HUES48 (cell line): ENCODE data around the gene FES.

Experiments
- H3K27ac ChIP-seq: one replicate; pipeline ENCODE4 v1.7.0; 2013; ENCODE audit warnings: low read depth, low read length, inconsistent platforms
- H3K27me3 ChIP-seq: 2 replicates; pipeline ENCODE4 v1.6.1; 2013; ENCODE audit warnings: mild to moderate bottlenecking, low read length; ENCODE audit not compliant: control insufficient read depth, insufficient read depth
- H3K36me3 ChIP-seq: 2 replicates; pipeline ENCODE4 v1.6.1; 2013; ENCODE audit warnings: low read length; ENCODE audit not compliant: control insufficient read depth, insufficient read depth
- H3K4me1 ChIP-seq: 2 replicates; pipeline ENCODE4 v1.6.1; 2013; ENCODE audit warnings: mild to moderate bottlenecking, low read length; ENCODE audit not compliant: control insufficient read depth, insufficient read depth
- H3K4me3 ChIP-seq: 2 replicates; pipeline ENCODE4 v1.5.1; 2013; ENCODE audit warnings: mild to moderate bottlenecking, low read depth, low read length
- H3K9ac ChIP-seq: 2 replicates; pipeline ENCODE4 v1.6.1; 2013; ENCODE audit warnings: mild to moderate bottlenecking, low read depth, low read length, moderate library complexity
- H3K9me3 ChIP-seq: 2 replicates; pipeline ENCODE4 v1.6.1; 2013; ENCODE audit warnings: low read length; ENCODE audit not compliant: control insufficient read depth, insufficient read depth

The FES gene

DNA sequence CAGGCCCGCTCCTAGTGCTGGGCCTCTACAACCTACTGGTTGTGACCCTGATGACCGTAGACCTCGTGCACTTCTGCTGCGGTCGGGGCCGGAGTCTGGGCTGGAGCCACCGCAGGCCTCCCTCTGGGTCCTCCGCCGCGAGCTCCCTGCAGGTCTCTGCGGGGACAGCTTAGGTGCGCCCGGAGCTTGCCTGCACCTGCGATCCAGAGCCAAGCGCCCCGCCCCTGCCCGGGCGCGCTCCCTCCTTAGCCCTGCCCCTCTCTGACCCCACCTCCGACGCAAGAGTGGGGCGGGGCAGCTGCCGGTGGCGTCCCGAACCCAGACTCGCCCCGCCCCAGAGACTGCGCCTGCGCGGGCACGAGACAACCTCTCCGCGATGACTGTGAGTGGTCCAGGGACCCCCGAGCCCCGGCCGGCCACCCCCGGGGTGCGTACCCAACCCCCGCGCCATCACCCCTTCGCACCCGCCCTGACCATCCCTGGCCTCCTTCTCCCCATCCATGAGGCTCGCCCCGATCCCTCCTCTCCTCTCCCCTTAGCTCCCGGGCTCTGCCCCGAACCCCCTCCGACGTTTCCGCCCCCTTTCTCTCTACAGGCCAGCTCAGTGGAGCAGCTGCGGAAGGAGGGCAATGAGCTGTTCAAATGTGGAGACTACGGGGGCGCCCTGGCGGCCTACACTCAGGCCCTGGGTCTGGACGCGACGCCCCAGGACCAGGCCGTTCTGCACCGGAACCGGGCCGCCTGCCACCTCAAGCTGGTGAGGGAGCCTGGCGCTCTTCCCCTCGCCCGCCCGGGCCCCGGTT lies 50.8 kb downstream of the FES start, which contains the start of gene UNC45A:
TSS of gene UNC45A (plus strand) at position 337 of the 803 bp plus-strand sequence. CDS start at position 377, 40 bp downstream.
- no peaks in the 10 kb centered on the region for H3K9me3 ChIP-seq
- peaks cover 29% of the 10 kb centered on the region for H3K36me3 ChIP-seq
- peak within 1 kb of the TSS; percentile 33 for H3K27ac ChIP-seq
- H3K4me3 ChIP-seq, result peak within 1 kb of the TSS; percentile 73
- peaks cover 24% of the 10 kb centered on the region for H3K4me1 ChIP-seq
- peaks cover 9% of the 10 kb centered on the region; the same call in 1 of the 2 replicates for H3K27me3 ChIP-seq
- no peak within 1 kb of the TSS for H3K9ac ChIP-seq

- no peaks in the 10 kb centered on the region for H3K9me3 ChIP-seq
- H3K9ac ChIP-seq, result no peak overlapping the region
- no peak overlapping the region for H3K27ac ChIP-seq
- peaks cover 43% of the 10 kb centered on the region for H3K36me3 ChIP-seq
- no peak overlapping the region for H3K4me3 ChIP-seq
- H3K4me1 ChIP-seq, result peaks cover 24% of the 10 kb centered on the region
- peaks cover 9% of the 10 kb centered on the region; the same call in 1 of the 2 replicates for H3K27me3 ChIP-seq
Observed at GRCh38 chr15:90936823-90937222, 52.5 kb downstream of the FES start.

DNA sequence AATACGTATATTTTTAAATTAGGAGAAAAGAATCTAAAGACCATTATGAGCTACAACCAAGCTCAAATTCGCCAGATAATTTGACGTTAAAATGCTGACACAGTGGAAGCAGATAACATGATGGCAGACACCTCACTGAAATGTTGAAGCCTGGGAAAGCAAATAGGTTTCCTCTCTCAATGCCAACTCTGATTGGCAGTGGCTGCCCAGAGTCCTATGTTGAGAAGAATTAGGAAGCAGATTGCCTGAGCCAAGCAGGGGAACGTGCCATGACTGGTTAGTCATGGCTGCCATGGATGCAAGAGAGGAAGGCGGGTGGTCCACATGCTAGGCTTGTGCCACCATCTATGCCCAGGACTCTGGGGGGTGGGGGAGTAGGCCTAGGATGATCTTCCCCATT lies 54.0 kb downstream of the FES start:
- Histone ChIP-seq H3K36me3 (peaks cover 57% of the 10 kb centered on the region), H3K4me1 (peaks cover 19% of the 10 kb centered on the region), H3K9ac (no peak overlapping the region), H3K27ac (no peak overlapping the region), H3K4me3 (no peak overlapping the region), H3K9me3 (no peaks in the 10 kb centered on the region), H3K27me3 (peaks cover 4% of the 10 kb centered on the region; the same call in 1 of the 2 replicates)

DNA sequence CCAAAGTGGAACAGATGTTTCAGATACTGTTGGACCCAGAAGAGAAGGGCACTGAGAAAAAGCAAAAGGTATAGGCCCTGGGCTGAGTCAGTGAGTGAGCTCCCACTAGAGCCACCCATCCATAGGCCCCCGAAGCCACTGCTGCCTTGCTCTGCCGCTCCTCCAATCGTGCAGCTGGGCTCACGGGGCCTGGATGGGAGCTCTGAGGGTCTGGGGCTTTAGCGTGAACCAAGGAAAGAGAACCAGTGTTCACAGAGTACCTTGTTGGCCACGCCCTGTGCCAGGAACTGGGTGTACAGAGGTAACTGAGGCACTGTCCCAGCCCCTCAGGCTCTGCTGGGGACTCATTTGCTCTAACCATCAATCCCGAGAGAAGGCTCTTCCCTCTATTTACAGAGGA lies 55.5 kb downstream of the FES start:
- H3K4me3 ChIP-seq, result no peak overlapping the region
- H3K4me1 ChIP-seq, result peaks cover 12% of the 10 kb centered on the region; the same call in 1 of the 2 replicates
- no peak overlapping the region for H3K9ac ChIP-seq
- peaks cover 72% of the 10 kb centered on the region for H3K36me3 ChIP-seq
- H3K27ac ChIP-seq, result no peak overlapping the region
- no peaks in the 10 kb centered on the region for H3K9me3 ChIP-seq
- no peaks in the 10 kb centered on the region for H3K27me3 ChIP-seq

DNA sequence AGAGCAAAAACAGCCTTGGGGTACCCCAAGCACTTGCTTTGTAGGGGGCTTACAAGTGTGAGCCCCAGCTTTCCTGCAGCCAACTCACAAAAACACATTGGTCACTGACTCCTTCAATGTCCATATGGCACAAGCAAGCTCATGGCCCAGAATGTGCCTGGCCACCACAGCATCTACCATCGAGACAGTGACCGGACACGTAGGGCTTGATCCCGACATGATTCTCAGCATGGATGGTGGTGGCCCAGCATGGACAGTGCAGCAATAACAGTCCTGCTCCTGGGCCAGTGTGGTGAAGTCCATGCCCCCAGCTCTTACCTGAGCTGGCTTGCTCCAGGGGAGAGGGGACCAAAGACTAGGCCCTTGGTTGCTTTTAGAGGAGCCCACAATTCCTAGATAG lies 56.7 kb downstream of the FES start:
- H3K36me3 ChIP-seq, result peaks cover 77% of the 10 kb centered on the region
- no peak overlapping the region for H3K27ac ChIP-seq

DNA sequence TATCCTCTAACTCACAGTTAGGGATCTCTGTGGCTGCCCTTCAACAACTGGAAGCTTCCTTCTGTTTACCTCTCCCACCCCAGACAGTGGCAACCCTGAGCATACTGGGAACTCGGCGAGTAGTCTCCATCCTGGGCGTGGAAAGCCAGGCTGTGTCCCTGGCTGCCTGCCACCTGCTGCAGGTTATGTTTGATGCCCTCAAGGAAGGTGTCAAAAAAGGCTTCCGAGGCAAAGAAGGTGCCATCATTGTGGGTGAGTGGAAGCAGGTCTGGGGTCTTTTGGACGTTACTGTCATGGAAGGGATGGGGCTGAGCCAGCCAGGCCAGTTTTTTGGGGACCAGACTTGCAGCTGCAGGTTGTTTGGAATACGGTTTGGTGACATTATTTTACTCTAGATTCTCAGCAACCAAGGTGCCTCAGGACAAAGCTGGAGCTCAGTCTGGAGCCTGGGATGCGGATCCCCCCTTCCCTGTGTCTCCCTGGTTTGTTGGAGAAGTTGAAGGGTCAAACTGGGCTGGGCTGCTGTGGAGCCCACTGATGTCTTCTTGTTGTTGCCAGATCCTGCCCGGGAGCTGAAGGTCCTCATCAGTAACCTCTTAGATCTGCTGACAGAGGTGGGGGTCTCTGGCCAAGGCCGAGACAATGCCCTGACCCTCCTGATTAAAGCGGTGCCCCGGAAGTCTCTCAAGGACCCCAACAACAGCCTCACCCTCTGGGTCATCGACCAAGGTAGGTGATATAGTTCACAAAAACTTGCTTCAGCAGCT lies 58.2 kb downstream of the FES start:
- no peak overlapping the region for H3K27ac ChIP-seq
- peaks cover 82% of the 10 kb centered on the region for H3K36me3 ChIP-seq
- no peaks in the 10 kb centered on the region for H3K9me3 ChIP-seq
- no peaks in the 10 kb centered on the region for H3K4me1 ChIP-seq
- no peaks in the 10 kb centered on the region for H3K27me3 ChIP-seq
- H3K4me3 ChIP-seq, result no peak overlapping the region
- no peak overlapping the region for H3K9ac ChIP-seq

More for the DNA sequence above, 56.7 kb downstream of the FES start:
- no peak overlapping the region for H3K9ac ChIP-seq
- H3K9me3 ChIP-seq, result no peaks in the 10 kb centered on the region
- H3K4me3 ChIP-seq, result no peak overlapping the region
- H3K4me1 ChIP-seq, result peaks cover 8% of the 10 kb centered on the region; the same call in 1 of the 2 replicates
- H3K27me3 ChIP-seq, result no peaks in the 10 kb centered on the region

DNA sequence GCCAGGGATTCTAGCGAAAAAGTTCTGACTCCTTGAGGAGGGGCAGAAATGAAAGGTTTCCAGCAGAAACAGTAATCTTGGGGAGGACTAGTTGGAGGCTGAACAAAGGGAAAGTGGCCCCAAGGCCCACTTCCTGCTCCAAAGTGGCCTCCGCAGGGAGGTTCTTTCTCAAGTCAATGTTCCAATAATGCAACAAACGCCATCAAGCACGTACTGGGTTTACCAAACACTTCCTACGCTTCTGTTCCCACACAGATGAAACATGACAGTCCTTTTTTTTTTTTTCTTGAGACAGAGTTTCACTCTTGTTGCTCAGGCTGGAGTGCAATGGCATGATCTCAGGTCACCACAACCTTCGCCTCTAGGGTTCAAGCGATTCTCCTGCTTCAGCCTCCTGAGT lies 60.8 kb downstream of the FES start:
- Histone ChIP-seq H3K9ac (no peak overlapping the region), H3K36me3 (peaks cover 87% of the 10 kb centered on the region), H3K9me3 (no peaks in the 10 kb centered on the region), H3K27ac (no peak overlapping the region), H3K27me3 (no peaks in the 10 kb centered on the region), H3K4me3 (no peak overlapping the region), H3K4me1 (no peaks in the 10 kb centered on the region)
